NOMO-1 treated with DMSO at 0.1 percent for 48 hours (cell line): Measurements from ENCODE around the gene EGFL7.

Source experiments
- DNase-seq: peaks from one replicate; lab custom pipeline; 2025; ENCODE audit not compliant: unreplicated experiment; lab: John Stamatoyannopoulos, UW

Gene EGFL7

DNA sequence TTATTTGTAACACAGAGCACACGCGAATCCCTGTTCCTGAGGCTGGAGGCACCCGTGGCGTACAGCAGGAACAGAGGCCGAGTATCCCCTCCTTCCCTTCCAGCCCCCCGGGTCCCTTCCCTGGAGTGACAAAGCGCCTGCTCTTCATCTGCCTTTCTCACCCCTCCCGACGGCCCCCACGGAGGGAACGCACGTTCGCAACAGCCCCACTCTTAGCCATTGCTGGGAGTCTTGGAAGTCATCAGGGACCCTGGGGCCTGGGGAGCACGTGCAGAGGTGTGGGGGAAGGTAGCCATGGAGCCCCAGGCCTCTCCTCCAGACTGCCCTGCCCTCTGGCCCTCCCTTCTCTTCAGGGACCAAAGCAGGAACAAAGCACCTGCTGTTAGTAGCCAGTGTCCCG lies 22.1 kb downstream of the EGFL7 start:
- no peak for DNase-seq

- DNase-seq: no peak
These were observed 22.5 kb downstream of the EGFL7 start for GRCh38 chr9:136685216-136685615.

DNA sequence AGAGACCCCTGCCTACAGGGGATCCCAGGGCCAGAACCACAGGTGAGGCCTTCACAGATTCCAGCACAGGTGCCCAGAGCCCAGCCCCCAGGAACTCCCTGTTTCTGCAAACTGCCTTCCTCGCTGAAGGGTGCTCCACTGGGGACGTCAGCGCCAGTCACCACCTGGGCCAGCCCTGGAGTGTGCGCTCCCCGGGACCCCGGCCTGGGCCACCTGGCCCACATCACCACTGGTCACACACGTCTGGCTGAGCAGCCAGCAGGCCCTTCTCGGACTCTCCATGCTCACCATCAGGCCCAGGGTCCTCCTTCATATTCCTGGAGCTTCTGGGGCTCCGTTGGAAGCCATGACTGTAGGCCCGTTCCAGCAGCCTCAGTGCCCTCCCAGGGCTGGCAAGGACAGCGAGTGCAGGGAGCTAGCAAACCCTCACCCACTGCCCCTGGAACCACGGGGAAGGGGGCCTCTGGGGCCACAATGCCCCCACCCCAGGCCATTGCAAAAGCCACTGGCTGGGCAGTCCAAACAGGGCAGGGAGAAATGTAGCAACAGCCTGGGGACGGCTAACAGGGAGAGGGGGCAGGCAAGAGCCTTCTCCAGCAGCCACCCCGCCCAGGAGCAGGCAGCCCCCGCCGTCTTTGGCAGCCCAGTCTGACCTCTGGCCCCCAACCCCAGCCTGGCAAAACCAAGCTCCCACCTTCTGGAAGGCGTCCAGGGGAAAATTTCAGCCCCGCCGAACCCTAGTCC lies 23.2 kb downstream of the EGFL7 start:
- peak; percentile 26 for DNase-seq

DNA sequence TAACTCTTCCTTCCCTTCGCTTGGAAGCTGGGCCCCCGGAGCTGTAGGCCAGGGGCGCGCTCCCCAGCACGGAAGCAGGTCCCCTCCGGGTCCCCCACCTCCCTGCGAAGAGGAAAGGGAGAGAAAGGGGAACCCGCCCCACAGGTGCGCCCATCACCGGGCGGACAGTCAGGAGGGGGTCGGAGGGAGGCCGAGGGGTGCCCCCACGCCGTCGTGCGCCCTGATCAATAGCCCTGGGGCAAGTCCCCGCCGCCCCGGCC lies 23.7 kb downstream of the EGFL7 start:
- DNase-seq: no peak

GRCh38 chr9:136686794-136687711 lies 24.3 kb downstream of the EGFL7 start, which contains the start of gene AGPAT2:
AGPAT2 (minus strand) TSS chr9:136687457; CDS start chr9:136687357, 100 bp downstream.
- peak; percentile 91 for DNase-seq

DNA sequence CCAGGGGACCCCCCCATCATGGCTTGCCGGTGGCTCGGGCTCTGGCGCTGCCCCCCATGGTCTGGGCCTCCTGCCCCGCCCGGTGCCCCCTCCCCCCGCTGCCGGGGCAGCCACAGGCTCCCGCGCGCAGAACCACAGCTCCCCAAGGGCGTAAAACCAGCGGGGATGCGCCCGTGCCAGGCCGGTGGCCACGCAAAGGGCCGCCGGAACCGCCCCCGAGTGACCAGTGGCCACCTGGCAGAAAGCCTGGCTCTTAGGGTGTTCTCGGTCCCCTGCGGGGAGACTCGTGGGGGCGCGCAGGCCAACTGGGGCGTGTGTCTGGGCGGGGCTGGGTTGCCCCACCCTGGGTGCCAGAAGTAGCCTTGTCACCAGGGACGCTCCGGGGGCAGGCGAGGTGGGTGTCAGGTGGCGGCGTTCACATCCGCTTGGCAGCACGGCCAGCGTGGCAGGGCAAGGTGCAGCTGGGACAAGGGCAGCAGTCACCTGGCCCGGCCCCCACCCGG lies 25.1 kb downstream of the EGFL7 start:
- DNase-seq: peak; percentile 49

GRCh38 chr9:136688274-136689107 lies 25.8 kb downstream of the EGFL7 start:
- DNase-seq: peak; percentile 38

DNA sequence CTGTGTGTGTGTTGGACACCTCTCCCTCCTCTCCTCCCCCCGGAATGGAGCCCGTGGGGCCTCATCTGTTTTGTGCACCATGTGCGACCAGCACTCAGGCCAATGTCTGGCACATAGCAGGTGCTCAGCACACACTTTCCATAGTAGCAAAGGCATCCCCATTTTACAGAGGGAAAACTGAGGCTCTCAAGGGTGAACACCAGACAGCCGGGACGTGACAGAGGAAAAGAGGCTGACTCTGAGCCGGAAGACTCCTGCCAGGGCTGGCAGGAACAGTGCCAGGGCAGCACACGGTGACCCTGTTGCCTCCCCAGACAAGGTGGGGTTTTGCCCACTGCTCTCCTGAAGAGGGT lies 26.4 kb downstream of the EGFL7 start:
- no peak for DNase-seq

GRCh38 chr9:136690104-136690805 lies 27.5 kb downstream of the EGFL7 start:
- DNase-seq: no peak

DNA sequence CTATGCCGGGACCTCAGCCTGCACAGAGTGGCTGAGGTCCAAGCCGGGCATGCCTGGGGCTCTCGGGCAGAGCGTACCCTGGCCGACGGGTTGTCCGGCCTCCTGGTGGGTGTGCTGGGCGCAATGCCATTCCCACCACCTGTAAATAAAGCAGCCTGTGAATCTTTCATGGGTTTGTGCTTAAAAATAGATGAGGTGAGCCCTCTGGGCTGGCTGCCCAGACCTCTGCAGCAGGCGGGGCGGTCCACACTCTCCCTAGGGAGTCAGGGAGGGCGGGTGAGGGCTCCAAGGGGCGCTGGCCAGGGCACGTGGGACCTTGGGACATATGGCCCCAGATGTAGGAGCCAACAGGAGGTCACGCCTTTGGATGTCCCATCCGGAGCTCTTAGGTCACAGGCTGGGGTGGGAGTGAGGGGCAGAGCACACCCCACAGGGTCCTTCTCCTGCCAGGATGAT lies 28.1 kb downstream of the EGFL7 start:
- no peak for DNase-seq

- DNase-seq: no peak
These were observed 28.8 kb downstream of the EGFL7 start for GRCh38 chr9:136691316-136692184.

DNA sequence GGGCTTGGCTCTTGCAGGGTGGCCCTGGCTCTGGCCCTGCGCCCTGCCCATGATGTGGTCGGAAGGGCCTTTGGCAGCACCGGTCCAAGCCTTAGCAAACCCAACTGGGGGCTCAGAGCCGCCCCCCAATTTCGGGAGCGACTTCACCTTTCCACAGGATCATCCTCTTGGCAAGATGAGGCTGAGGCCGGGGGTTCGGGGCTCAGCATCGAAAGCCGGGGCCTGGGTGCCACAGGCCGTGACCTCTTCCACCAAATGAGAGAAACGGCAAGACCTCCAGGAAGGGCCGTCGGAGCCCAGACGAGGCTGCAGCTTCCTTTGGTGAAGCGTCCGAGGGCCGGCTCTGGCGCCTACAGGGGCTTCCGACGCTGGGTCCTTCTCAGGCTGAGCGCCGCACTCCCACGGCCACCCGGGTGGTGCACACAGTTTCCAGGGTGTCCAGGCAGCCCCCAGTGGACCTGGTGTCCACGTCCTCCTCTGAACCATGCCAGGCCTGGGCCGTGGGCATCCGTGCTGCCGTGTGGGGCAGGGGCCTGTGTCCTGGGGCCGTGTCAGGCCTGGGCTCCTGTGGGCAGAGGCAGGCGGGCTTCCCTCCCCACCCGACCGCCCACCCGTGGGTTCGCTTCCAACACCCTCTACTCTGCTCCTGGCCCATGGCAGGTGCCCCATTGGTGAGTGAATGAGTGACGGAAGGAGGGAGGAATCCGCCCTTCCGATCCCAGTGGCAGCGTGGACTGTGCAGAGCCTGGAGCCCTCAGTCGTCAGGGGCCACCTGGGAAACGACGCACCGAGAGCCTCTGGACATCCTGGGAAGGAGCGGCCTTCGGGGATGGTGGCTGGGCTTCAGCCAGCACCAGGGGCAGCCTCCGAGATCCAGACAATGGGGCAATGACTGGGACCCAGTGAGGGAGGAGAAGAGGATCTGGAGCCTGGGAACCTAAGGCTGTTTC lies 29.7 kb downstream of the EGFL7 start:
- no peak for DNase-seq

GRCh38 chr9:136693135-136693489 lies 30.4 kb downstream of the EGFL7 start:
- no peak for DNase-seq

DNA sequence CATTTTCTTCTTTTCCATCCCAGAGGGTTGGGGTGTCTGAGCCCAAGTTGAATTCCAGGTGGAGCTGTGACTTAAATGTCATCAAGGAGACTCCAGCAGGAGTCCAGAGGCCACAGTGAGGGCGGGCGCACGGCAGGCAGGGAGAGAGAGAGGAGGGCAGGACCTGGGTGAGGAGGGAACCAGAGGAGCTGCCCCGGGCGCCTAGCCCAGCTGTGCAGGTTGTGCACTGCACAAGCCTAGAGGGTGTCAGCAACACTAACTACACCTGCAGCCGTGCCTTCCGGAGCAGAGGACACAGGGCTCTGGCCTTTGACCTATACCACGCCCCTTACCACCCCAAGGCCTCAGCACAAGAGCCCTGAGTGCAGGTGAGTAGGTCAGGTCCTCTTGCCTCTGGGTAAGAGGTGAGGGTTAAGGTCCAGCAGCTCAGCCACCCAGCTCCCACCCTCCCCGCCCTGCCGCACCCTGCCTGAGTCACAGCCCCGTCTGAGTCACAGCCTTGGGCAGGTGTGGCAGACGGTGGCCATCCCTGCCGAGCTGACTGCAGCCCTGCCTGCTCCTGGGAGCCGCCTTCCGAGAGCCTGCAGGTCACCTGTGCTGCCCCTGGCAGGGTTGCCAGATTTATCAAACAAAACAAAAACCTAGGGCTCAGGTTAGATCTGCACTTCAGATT lies 30.9 kb downstream of the EGFL7 start:
- no peak for DNase-seq

- peak; percentile 47 for DNase-seq
These were observed 31.6 kb downstream of the EGFL7 start for GRCh38 chr9:136694163-136694871.

DNA sequence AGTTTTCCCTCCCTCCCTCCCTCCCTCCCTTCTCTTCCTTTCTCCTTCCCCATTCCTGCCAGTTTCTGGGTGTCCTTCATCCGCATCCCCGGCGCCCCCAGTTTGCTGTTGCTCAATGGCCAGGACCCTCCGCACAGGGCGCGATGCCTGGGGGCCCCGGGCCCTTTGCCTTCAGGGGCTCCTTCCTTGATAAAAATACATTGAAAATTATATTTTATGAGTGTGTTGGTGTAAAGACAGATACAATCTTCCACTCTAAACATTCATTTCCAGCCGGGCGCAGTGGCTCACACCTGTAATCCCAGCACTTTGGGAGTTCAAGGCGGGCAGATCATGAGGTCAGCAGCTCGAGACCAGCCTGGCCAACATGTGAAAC lies 32.1 kb downstream of the EGFL7 start:
- DNase-seq: no peak

GRCh38 chr9:136695435-136695895 lies 32.7 kb downstream of the EGFL7 start:
- DNase-seq: no peak
